Loucy (cell line): Measurements from ENCODE around the gene CLDN6.

Source experiments
- H2AFZ ChIP-seq: fragments of 200-600 bp; sonication (generic); 2 replicates; pipeline ENCODE4 v1.6.0; 2016; ENCODE audit warnings: antibody characterized with exemption, mild to moderate bottlenecking, low read length, moderate library complexity
- H3F3A ChIP-seq: fragments of 200-600 bp; 2 replicates; pipeline ENCODE4 v1.6.0; 2016; ENCODE audit warnings: antibody characterized with exemption, low read depth, mild to moderate bottlenecking
- H3K27me3 ChIP-seq: fragments of 200-600 bp; sonication (generic); 2 replicates; pipeline ENCODE4 v1.6.1; 2014; ENCODE audit warnings: low read length, mild to moderate bottlenecking; ENCODE audit not compliant: insufficient read depth, poor library complexity, severe bottlenecking
- H3K36me3 ChIP-seq: fragments of 200-600 bp; sonication (generic); 2 replicates; pipeline ENCODE4 v1.6.1; 2016; ENCODE audit warnings: low read length; ENCODE audit not compliant: insufficient read depth
- H3K4me1 ChIP-seq: fragments of 200-600 bp; sonication (generic); 2 replicates; pipeline ENCODE4 v1.5.1; 2014; ENCODE audit warnings: low read length, mild to moderate bottlenecking; ENCODE audit not compliant: insufficient read depth, poor library complexity, severe bottlenecking
- H3K4me2 ChIP-seq: fragments of 200-600 bp; sonication (generic); 2 replicates; pipeline ENCODE4 v1.6.0; 2014; ENCODE audit warnings: antibody characterized with exemption, low read length, low read depth, mild to moderate bottlenecking; ENCODE audit not compliant: poor library complexity, severe bottlenecking
- H3K4me3 ChIP-seq: fragments of 200-600 bp; sonication (generic); 2 replicates; pipeline ENCODE4 v1.5.1; 2014; ENCODE audit warnings: low read length, mild to moderate bottlenecking, mixed read lengths; ENCODE audit not compliant: poor library complexity, severe bottlenecking
- H3K79me2 ChIP-seq: fragments of 200-600 bp; sonication (generic); 2 replicates; pipeline ENCODE4 v1.6.1; 2014; ENCODE audit warnings: low read length; ENCODE audit not compliant: insufficient read depth
- H3K9ac ChIP-seq: fragments of 200-600 bp; sonication (generic); 2 replicates; pipeline ENCODE4 v1.6.0; 2014; ENCODE audit warnings: mild to moderate bottlenecking, low read depth, low read length, moderate library complexity; ENCODE audit not compliant: poor library complexity, severe bottlenecking
- H3K9me2 ChIP-seq: fragments of 200-600 bp; sonication (generic); replicated peaks from 2 replicates; pipeline ENCODE4 v1.6.1; 2016; ENCODE audit warnings: low read depth, low read length, mixed read lengths
- H3K9me3 ChIP-seq: fragments of 200-600 bp; sonication (generic); 2 replicates; pipeline ENCODE4 v1.6.1; 2014; ENCODE audit warnings: mild to moderate bottlenecking, antibody characterized with exemption, low read length, low read depth; ENCODE audit not compliant: insufficient read depth
- H4K20me1 ChIP-seq: fragments of 200-600 bp; sonication (generic); 2 replicates; pipeline ENCODE4 v1.6.0; 2014; ENCODE audit warnings: antibody characterized with exemption, low read length, mild to moderate bottlenecking; ENCODE audit not compliant: insufficient read depth, poor library complexity, severe bottlenecking
- EZH2phosphoT487 ChIP-seq: fragments of 200-600 bp; IDR thresholded peaks from 2 replicates; pipeline ENCODE4 v1.6.1; 2018; ENCODE audit warnings: antibody characterized with exemption, mild to moderate bottlenecking, moderate library complexity, borderline replicate concordance
- TF ChIP-seq, protein P1 (sequence below): fragments of 200-600 bp; sonication (generic); conservative IDR thresholded peaks from 2 replicates; pipeline ENCODE4 v1.5.1; 2014; ENCODE audit warnings: mild to moderate bottlenecking, antibody characterized with exemption, low read length

CLDN6 gene

DNA sequence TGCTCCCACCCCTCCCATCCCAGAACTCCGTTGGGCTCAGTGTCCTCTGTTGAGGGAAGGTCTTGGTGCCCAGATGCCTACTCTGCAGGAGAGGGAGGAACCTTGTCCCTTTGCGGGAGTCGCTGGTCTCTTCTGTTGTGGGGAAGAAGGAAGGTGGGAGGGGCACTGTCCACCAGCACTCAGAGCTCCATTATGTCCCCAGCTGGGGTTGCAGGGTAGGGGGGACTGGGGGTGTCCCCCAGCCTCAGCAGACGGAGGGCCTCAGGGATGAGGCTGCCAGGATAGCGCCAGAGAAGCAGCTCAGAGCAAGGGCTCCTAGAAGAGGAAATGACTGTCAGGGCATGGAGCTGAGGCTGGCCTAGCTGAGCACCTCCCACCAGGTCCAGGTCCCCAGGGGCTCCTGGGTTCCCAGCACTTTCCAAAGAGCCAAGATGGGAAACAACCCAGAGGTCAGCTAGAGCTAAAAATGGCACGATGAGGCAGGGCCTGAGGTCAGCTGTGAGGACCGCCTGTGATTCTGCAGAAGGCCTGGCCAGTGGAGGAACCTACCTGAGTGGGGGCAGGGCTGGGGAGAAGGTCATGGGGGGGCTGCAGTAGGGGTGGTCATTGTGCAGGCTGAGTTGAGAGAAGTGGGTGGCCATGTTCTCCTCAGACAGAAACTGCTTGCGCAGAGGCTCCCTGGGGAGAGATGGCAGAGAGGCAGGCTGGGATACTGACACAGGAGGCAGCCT, 4.9 kb upstream of the CLDN6 start:
- Histone ChIP-seq H3K4me3 (peak overlapping the region; percentile 75), H3K9me3 (no peaks in the 10 kb centered on the region), H3K9me2 (no peaks in the 10 kb centered on the region), H3K9ac (peak overlapping the region; percentile 62), H2AFZ (no peak overlapping the region), H4K20me1 (peaks cover 12% of the 10 kb centered on the region), H3K36me3 (no peaks in the 10 kb centered on the region), H3K4me2 (peak overlapping the region; percentile 85), H3K4me1 (peaks cover 15% of the 10 kb centered on the region), H3K79me2 (peaks cover 30% of the 10 kb centered on the region), H3F3A (no peaks in the 10 kb centered on the region), H3K27me3 (no peaks in the 10 kb centered on the region)
- TF ChIP-seq EZH2phosphoT487: no peak
- TF ChIP-seq, protein P1, sequence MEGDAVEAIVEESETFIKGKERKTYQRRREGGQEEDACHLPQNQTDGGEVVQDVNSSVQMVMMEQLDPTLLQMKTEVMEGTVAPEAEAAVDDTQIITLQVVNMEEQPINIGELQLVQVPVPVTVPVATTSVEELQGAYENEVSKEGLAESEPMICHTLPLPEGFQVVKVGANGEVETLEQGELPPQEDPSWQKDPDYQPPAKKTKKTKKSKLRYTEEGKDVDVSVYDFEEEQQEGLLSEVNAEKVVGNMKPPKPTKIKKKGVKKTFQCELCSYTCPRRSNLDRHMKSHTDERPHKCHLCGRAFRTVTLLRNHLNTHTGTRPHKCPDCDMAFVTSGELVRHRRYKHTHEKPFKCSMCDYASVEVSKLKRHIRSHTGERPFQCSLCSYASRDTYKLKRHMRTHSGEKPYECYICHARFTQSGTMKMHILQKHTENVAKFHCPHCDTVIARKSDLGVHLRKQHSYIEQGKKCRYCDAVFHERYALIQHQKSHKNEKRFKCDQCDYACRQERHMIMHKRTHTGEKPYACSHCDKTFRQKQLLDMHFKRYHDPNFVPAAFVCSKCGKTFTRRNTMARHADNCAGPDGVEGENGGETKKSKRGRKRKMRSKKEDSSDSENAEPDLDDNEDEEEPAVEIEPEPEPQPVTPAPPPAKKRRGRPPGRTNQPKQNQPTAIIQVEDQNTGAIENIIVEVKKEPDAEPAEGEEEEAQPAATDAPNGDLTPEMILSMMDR: no peak

GRCh38 chr16:3022208-3022683, 4.3 kb upstream of the CLDN6 start:
- Histone ChIP-seq H3K4me3 (peak overlapping the region; percentile 75), H3K4me2 (peak overlapping the region; percentile 85), H3K27me3 (no peaks in the 10 kb centered on the region), H3K9ac (no peak overlapping the region), H3F3A (no peaks in the 10 kb centered on the region), H3K79me2 (peaks cover 30% of the 10 kb centered on the region), H3K9me3 (no peaks in the 10 kb centered on the region), H3K36me3 (no peaks in the 10 kb centered on the region), H4K20me1 (peaks cover 12% of the 10 kb centered on the region), H3K9me2 (no peaks in the 10 kb centered on the region), H3K4me1 (peaks cover 15% of the 10 kb centered on the region), H2AFZ (no peak overlapping the region)
- TF ChIP-seq EZH2phosphoT487: no peak
- TF ChIP-seq, protein P1: no peak

GRCh38 chr16:3021449-3022207, 3.6 kb upstream of the CLDN6 start:
- H3K36me3 ChIP-seq: no peaks in the 10 kb centered on the region
- peak overlapping the region; percentile 85 for H3K4me2 ChIP-seq
- no peaks in the 10 kb centered on the region for H3K9me3 ChIP-seq
- TF ChIP-seq, protein P1: 0 out of 2 replicates have a peak, but pooled peaks have one; percentile 13
- TF ChIP-seq EZH2phosphoT487: no peak
- H3K9me2 ChIP-seq: no peaks in the 10 kb centered on the region
- H3K79me2 ChIP-seq: peaks cover 30% of the 10 kb centered on the region
- H3K27me3 ChIP-seq: no peaks in the 10 kb centered on the region
- H4K20me1 ChIP-seq: peaks cover 12% of the 10 kb centered on the region
- H3K4me3 ChIP-seq: peak overlapping the region; percentile 75
- H3K4me1 ChIP-seq: peaks cover 15% of the 10 kb centered on the region
- peak overlapping the region; percentile 83 for H3K9ac ChIP-seq
- no peak overlapping the region for H2AFZ ChIP-seq
- H3F3A ChIP-seq: no peaks in the 10 kb centered on the region
